HEK293 (cell line): ENCODE results near the gene E2F4.

Experiments used
- CTCF ChIP-seq: fragments of 450-650 bp; formaldehyde crosslinking; IDR thresholded peaks from 2 replicates; pipeline ENCODE4 v1.5.1; 2016; ENCODE audit warnings: missing biosample characterization, missing genetic modification characterization
- ZBTB21 ChIP-seq: fragments of 450-650 bp; formaldehyde crosslinking; IDR thresholded peaks from 2 replicates; pipeline ENCODE4 v1.5.1; 2017; ENCODE audit warnings: missing biosample characterization, missing genetic modification characterization
- ZBTB48 ChIP-seq: fragments of 450-650 bp; formaldehyde crosslinking; IDR thresholded peaks from 2 replicates; pipeline ENCODE4 v1.5.1; 2016; ENCODE audit warnings: missing biosample characterization, missing genetic modification characterization
- ZNF174 ChIP-seq: fragments of 450-650 bp; formaldehyde crosslinking; IDR thresholded peaks from 2 replicates; pipeline ENCODE4 v1.5.0; 2017; ENCODE audit warnings: missing biosample characterization, mild to moderate bottlenecking, missing genetic modification characterization
- ZNF23 ChIP-seq: fragments of 450-650 bp; formaldehyde crosslinking; IDR thresholded peaks from 2 replicates; pipeline ENCODE4 v1.5.1; 2016; ENCODE audit warnings: missing biosample characterization, missing genetic modification characterization, borderline replicate concordance
- ZNF423 ChIP-seq: fragments of 450-650 bp; formaldehyde crosslinking; IDR thresholded peaks from 2 replicates; pipeline ENCODE4 v1.5.1; 2016; ENCODE audit warnings: missing biosample characterization, missing genetic modification characterization
- ZNF529 ChIP-seq: fragments of 450-650 bp; formaldehyde crosslinking; IDR thresholded peaks from 2 replicates; pipeline ENCODE4 v1.5.1; 2017; ENCODE audit warnings: missing genetic modification characterization, missing biosample characterization; ENCODE audit not compliant: insufficient replicate concordance
- ZNF530 ChIP-seq: fragments of 450-650 bp; formaldehyde crosslinking; IDR thresholded peaks from 2 replicates; pipeline ENCODE4 v1.5.1; 2016; ENCODE audit warnings: low read depth, missing biosample characterization, missing genetic modification characterization
- TF ChIP-seq, protein P1 (sequence below): fragments of 450-650 bp; formaldehyde crosslinking; IDR thresholded peaks from 2 replicates; pipeline ENCODE4 v1.5.1; 2016; ENCODE audit warnings: missing biosample characterization, missing genetic modification characterization

GRCh38 chr16:67157892-67158635 lies 33.9 kb upstream of the E2F4 start:
- TF ChIP-seq ZBTB48 (tag by site-specific recombination) (no peak), CTCF (tag by site-specific recombination) (no peak), ZNF23 (tag by site-specific recombination) (no peak), ZNF423 (no peak), ZBTB21 (tag by site-specific recombination) (no peak), ZNF174 (no peak), ZNF529 (tag by site-specific recombination) (no peak), ZNF530 (tag by site-specific recombination) (no peak)
- TF ChIP-seq, protein P1, sequence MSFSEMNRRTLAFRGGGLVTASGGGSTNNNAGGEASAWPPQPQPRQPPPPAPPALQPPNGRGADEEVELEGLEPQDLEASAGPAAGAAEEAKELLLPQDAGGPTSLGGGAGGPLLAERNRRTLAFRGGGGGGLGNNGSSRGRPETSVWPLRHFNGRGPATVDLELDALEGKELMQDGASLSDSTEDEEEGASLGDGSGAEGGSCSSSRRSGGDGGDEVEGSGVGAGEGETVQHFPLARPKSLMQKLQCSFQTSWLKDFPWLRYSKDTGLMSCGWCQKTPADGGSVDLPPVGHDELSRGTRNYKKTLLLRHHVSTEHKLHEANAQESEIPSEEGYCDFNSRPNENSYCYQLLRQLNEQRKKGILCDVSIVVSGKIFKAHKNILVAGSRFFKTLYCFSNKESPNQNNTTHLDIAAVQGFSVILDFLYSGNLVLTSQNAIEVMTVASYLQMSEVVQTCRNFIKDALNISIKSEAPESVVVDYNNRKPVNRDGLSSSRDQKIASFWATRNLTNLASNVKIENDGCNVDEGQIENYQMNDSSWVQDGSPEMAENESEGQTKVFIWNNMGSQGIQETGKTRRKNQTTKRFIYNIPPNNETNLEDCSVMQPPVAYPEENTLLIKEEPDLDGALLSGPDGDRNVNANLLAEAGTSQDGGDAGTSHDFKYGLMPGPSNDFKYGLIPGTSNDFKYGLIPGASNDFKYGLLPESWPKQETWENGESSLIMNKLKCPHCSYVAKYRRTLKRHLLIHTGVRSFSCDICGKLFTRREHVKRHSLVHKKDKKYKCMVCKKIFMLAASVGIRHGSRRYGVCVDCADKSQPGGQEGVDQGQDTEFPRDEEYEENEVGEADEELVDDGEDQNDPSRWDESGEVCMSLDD (tag by site-specific recombination): no peak
